IMR-90 (cell line): Measurements from ENCODE around the gene SLC6A9. TPM values are rescaled to one million over a fixed set of nuclear protein-coding genes. Genes with fewer than 3 reads are reported as not detected.

Source experiments
- ATAC-seq: fragments of 200-7000 bp; cut with Tn5 transposase; 2 replicates; pipeline ENCODE4 v1.9.1; 2020; ENCODE audit warnings: low read depth, mild to moderate bottlenecking, moderate library complexity
- BruUV-seq: library from RNA; stranded (reverse); fragments of 400-500 nt; replicated peaks from 2 replicates; lab custom pipeline; 2021; lab: Mats Ljungman, UMichigan
- CTCF ChIA-PET: fragments of 300-600 bp; formaldehyde crosslinking; extraction: SDS; loops from one replicate; lab custom pipeline; 2021; ENCODE audit warnings: antibody characterized with exemption; lab: Yijun Ruan, JAX
- POLR2A ChIA-PET: fragments of 300-600 bp; sonication (Branson Sonifier 250); formaldehyde crosslinking; loops from one replicate; lab custom pipeline; 2022; ENCODE audit warnings: antibody characterized with exemption; ENCODE audit not compliant: unreplicated experiment; lab: Charles Lee
- DNase-seq: peaks from one replicate; pipeline ENCODE4 v3.0.0; 2013
- H2AFZ ChIP-seq: replicated peaks from 2 replicates; pipeline ENCODE3; 2013; ENCODE audit warnings: low read length, mild to moderate bottlenecking; ENCODE audit not compliant: poor library complexity
- H2AK5ac ChIP-seq: 2 replicates; pipeline ENCODE4 v1.6.1; 2013; ENCODE audit warnings: low read depth, low read length, inconsistent platforms
- H2AK9ac ChIP-seq: replicated peaks from 2 replicates; pipeline ENCODE3; 2013; ENCODE audit warnings: mild to moderate bottlenecking, low read depth, low read length, moderate library complexity; ENCODE audit not compliant: poor library complexity
- H2BK120ac ChIP-seq: 2 replicates; pipeline ENCODE4 v1.6.1; 2013; ENCODE audit warnings: low read depth, low read length, inconsistent platforms
- H2BK15ac ChIP-seq: 3 replicates; pipeline ENCODE4 v1.6.1; 2013; ENCODE audit warnings: low read depth, low read length, inconsistent platforms
- H2BK20ac ChIP-seq: 2 replicates; pipeline ENCODE4 v1.6.1; 2013; ENCODE audit warnings: low read depth, mild to moderate bottlenecking, inconsistent platforms, low read length, moderate library complexity
- H2BK5ac ChIP-seq: 2 replicates; pipeline ENCODE4 v1.6.1; 2013; ENCODE audit warnings: mild to moderate bottlenecking, low read depth, low read length, inconsistent platforms; ENCODE audit not compliant: poor library complexity, severe bottlenecking
- H3K14ac ChIP-seq: replicated peaks from 2 replicates; pipeline ENCODE4 v1.6.1; 2013; ENCODE audit warnings: low read depth, low read length, inconsistent platforms
- H3K18ac ChIP-seq: 2 replicates; pipeline ENCODE4 v1.6.1; 2013; ENCODE audit warnings: low read depth, low read length, control low read depth
- H3K23ac ChIP-seq: 2 replicates; pipeline ENCODE4 v1.6.1; 2013; ENCODE audit warnings: low read depth, low read length, inconsistent platforms
- H3K27ac ChIP-seq: 2 replicates; pipeline ENCODE4 v1.5.1; 2013; ENCODE audit warnings: mild to moderate bottlenecking, control low read depth, low read length; ENCODE audit not compliant: insufficient read depth
- H3K27me3 ChIP-seq: 2 replicates; pipeline ENCODE4 v1.6.1; 2013; ENCODE audit warnings: low read length; ENCODE audit not compliant: control insufficient read depth, insufficient read depth
- H3K36me3 ChIP-seq: 2 replicates; pipeline ENCODE4 v1.6.1; 2013; ENCODE audit warnings: low read length, mixed read lengths; ENCODE audit not compliant: control insufficient read depth, insufficient read depth
- H3K4ac ChIP-seq: 2 replicates; pipeline ENCODE4 v1.6.1; 2013; ENCODE audit warnings: low read depth, low read length, inconsistent platforms
- H3K4me1 ChIP-seq: 2 replicates; pipeline ENCODE4 v1.6.1; 2013; ENCODE audit warnings: low read length, mixed read lengths; ENCODE audit not compliant: control insufficient read depth, insufficient read depth
- H3K4me2 ChIP-seq: 2 replicates; pipeline ENCODE4 v1.6.1; 2013; ENCODE audit warnings: low read depth, mild to moderate bottlenecking, control low read depth, low read length, moderate library complexity
- H3K4me3 ChIP-seq: 2 replicates; pipeline ENCODE4 v1.5.1; 2013; ENCODE audit warnings: low read depth, mild to moderate bottlenecking, control low read depth, low read length, moderate library complexity; ENCODE audit not compliant: insufficient read depth
- H3K56ac ChIP-seq: 2 replicates; pipeline ENCODE4 v1.6.1; 2013; ENCODE audit warnings: low read length, inconsistent platforms; ENCODE audit not compliant: insufficient read depth; ENCODE audit errors: extremely low read depth
- H3K79me1 ChIP-seq, 2 experiments: 2 replicates each; pipeline ENCODE4 v1.6.1; 2013; ENCODE audit warnings: low read length in 2 of 2, inconsistent platforms in 1 of 2, low read depth in 1 of 2
- H3K9ac ChIP-seq: 2 replicates; pipeline ENCODE4 v1.6.1; 2013; ENCODE audit warnings: low read depth, low read length, control low read depth
- H3K9me1 ChIP-seq: 2 replicates; pipeline ENCODE4 v1.6.1; 2013; ENCODE audit warnings: low read length, inconsistent platforms; ENCODE audit not compliant: insufficient read depth
- H3K9me3 ChIP-seq: 2 replicates; pipeline ENCODE4 v1.6.1; 2013; ENCODE audit warnings: low read length; ENCODE audit not compliant: control insufficient read depth, insufficient read depth
- H4K20me1 ChIP-seq: 2 replicates; pipeline ENCODE4 v1.6.1; 2013; ENCODE audit warnings: low read length, inconsistent platforms; ENCODE audit not compliant: insufficient read depth
- H4K5ac ChIP-seq: 2 replicates; pipeline ENCODE4 v1.6.1; 2013; ENCODE audit warnings: mild to moderate bottlenecking, low read depth, low read length, control low read depth
- H4K8ac ChIP-seq, 2 experiments: 2 replicates each; pipeline ENCODE4 v1.6.1; 2013; ENCODE audit warnings: low read depth in 2 of 2, low read length in 2 of 2, control low read depth in 1 of 2, inconsistent platforms in 1 of 2
- H4K91ac ChIP-seq: 2 replicates; pipeline ENCODE4 v1.6.1; 2013; ENCODE audit warnings: low read depth, low read length, inconsistent platforms; ENCODE audit not compliant: insufficient read depth
- CEBPB ChIP-seq: IDR thresholded peaks from 2 replicates; pipeline ENCODE4 v1.6.1; 2012; ENCODE audit warnings: low read depth, low read length, improper control_type of control experiment
- RAD21 ChIP-seq: IDR thresholded peaks from 2 replicates; pipeline ENCODE4 v1.6.1; 2012; ENCODE audit warnings: low read length, improper control_type of control experiment
- RFX5 ChIP-seq: IDR thresholded peaks from 2 replicates; pipeline ENCODE4 v1.8.0; 2012; ENCODE audit warnings: low read depth, mild to moderate bottlenecking, low read length, moderate library complexity
- SMC3 ChIP-seq: fragments of 150-350 bp; IDR thresholded peaks from 2 replicates; pipeline ENCODE4 v1.6.1; 2016; ENCODE audit warnings: low read depth, mild to moderate bottlenecking, antibody characterized with exemption, low read length, moderate library complexity
- WGBS, 2 experiments: methylation state at CpG; one replicate each; pipeline versions ENCODE4 v1.1.5 to v1.1.7; 2013; ENCODE audit warnings: missing lambda C conversion rate in 2 of 2; ENCODE audit not compliant: insufficient read length in 1 of 2; ENCODE audit errors: extremely low coverage in 2 of 2; 5-methylcytosine and 5-hydroxymethylcytosine counted together
- dilution Hi-C: fragments of 300-500 bp; cut with HindIII; formaldehyde crosslinking; loops from one replicate; pipeline ENCODE4 v1.14.3; 2018; ENCODE audit warnings: low sequenced_read_pairs; ENCODE audit not compliant: unreplicated experiment
- in situ Hi-C: fragments of 300-500 bp; cut with MboI; formaldehyde crosslinking; loops from 3 replicates; pipeline ENCODE4 v1.14.3; 2019; ENCODE audit warnings: low sequenced_read_pairs, inconsistent platforms, mixed read lengths
- intact Hi-C: fragments of 100-400 bp; cut with micrococcal nuclease; formaldehyde crosslinking; loops from 2 replicates; pipeline ENCODE4 v1.10.0; 2022
- polyA plus RNA-seq, 3 experiments: library from polyadenylated mRNA; depleted of rRNA; stranded (reverse); fragments of >200 nt; gene quantifications; 2 replicates each; pipeline ENCODE4 v1.2.3, GENCODE V29; 2012; ENCODE audit warnings: low replicate concordance in 1 of 3
- total RNA-seq: library from RNA; depleted of rRNA; stranded (reverse); fragments of >200 nt; gene quantifications from 2 replicates; pipeline ENCODE4 v1.2.3, GENCODE V29; 2012

The SLC6A9 gene
- total and polyA plus RNA-seq, 2 of the 4 experiments (the other 2 are of a cell fraction) = 2.0 to 6.6 TPM

- WGBS, 2 experiments = 79% methylated on average over 2 of the region's 9 CpGs; no CpG with 5 or more reads in 1 of the 2 experiments
- no peak overlapping the region for H3K56ac ChIP-seq
- peaks cover 42% of the 10 kb centered on the region for H3K9me1 ChIP-seq
- no peak overlapping the region for H3K23ac ChIP-seq
- no peak overlapping the region for H2BK20ac ChIP-seq
- H3K9me3 ChIP-seq = no peaks in the 10 kb centered on the region
- H3K4me2 ChIP-seq = no peak overlapping the region
- H2BK15ac ChIP-seq = no peak overlapping the region
- peak overlapping the region; percentile 21 for H2AK9ac ChIP-seq
- intact Hi-C loops = no loop called here
- no peak overlapping the region for H3K18ac ChIP-seq
- peaks cover 23% of the 10 kb centered on the region for H3K4me1 ChIP-seq
- no peak overlapping the region for H2BK120ac ChIP-seq
- no TSS peak for BruUV-seq
- H4K20me1 ChIP-seq = peaks cover 41% of the 10 kb centered on the region
- H3K9ac ChIP-seq = no peak overlapping the region
- dilution Hi-C loops = no loop called here
- H3K27ac ChIP-seq = no peak overlapping the region
- H2AFZ ChIP-seq = no peak overlapping the region
- H3K27me3 ChIP-seq = no peaks in the 10 kb centered on the region
- peaks cover 30% of the 10 kb centered on the region for H3K36me3 ChIP-seq
- H4K5ac ChIP-seq = no peak overlapping the region
- POLR2A ChIA-PET = no interaction called here
- ATAC-seq (no peak), DNase-seq (no peak)
- no peak overlapping the region for H2AK5ac ChIP-seq
- in situ Hi-C loops = no loop called here
- H2BK5ac ChIP-seq = no peak overlapping the region
- H4K91ac ChIP-seq = no peak overlapping the region
- H3K4ac ChIP-seq = no peak overlapping the region
- CTCF ChIA-PET = no interaction called here
- no peak overlapping the region for H3K14ac ChIP-seq
- no peak overlapping the region for H3K4me3 ChIP-seq
- H3K79me1 ChIP-seq = peaks cover 43 to 70% of the 10 kb centered on the region in 2 experiments; a peak in 3 of 4 replicates
- H4K8ac ChIP-seq = no peak overlapping the region
- TF ChIP-seq SMC3 (no peak), RAD21 (no peak), RFX5 (no peak), CEBPB (no peak)
Observed at GRCh38 chr1:43977376-43978263, 53.6 kb downstream of the SLC6A9 start.
